GM21447 (cell line): Measurements from ENCODE around the gene ELMO3.
A peak's percentile ranks its signal among the peaks of the same experiment; 100 is the strongest.

Experiments
- ATAC-seq: cut with Tn5 transposase; IDR thresholded peaks from one replicate; pipeline ENCODE4 v1.9.1; 2021; ENCODE audit not compliant: unreplicated experiment

ELMO3 gene

DNA sequence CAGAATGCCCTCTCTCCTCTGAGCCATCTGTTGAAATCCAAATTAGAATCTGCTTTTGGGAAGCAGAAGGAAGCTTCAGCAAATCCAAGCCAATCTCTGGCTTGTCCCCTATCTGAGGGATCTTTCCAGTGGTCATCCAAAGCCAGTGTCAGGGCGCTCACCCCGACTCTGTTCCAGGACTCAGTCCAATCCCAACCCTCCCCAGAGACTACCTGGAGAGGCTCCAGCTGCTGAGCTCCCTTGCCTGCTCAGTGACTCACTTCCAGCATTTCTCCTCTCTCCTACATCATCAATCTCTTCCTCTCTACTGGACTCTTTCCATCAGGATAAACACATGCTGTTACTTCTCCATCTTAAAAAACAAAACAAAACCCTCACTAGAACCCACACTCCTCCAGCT is 17.6 kb upstream of the ELMO3 start:
- ATAC-seq = no peak

DNA sequence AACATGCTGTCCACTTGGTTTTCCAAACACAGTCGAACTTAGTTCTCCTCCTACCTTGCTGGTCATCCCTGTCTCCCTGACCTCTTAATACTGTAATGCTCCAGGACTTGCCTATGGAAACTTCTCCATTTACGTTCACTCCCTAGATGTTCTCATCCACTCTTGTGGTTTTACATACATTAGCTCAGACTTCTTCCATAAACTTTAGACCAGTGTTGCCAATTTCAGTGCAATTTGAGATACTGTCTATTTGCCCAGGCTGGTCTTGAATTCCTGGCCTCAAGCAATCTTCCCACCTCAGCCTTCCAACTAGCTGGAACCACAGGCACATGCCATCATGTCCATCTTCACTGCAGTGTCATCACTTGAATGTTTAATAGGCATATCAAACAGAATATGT is 16.6 kb upstream of the ELMO3 start:
- no peak for ATAC-seq

DNA sequence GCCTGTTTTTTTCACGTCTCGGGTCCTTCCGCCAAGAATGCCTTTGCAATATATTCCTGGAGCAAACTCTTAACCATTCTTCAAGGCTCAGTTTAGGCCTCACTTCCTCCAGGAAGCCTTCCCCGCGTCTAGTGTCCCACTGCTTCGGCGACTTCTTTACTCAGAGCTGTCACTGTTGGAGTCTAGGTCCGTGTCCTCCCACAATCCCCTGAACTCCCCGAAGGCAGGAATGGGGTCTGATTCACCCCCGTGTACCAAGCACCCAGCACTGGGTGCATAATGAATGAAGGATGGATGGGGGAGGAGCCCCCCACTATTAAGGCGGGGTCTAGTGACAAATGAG is 15.7 kb upstream of the ELMO3 start:
- ATAC-seq = no peak

DNA sequence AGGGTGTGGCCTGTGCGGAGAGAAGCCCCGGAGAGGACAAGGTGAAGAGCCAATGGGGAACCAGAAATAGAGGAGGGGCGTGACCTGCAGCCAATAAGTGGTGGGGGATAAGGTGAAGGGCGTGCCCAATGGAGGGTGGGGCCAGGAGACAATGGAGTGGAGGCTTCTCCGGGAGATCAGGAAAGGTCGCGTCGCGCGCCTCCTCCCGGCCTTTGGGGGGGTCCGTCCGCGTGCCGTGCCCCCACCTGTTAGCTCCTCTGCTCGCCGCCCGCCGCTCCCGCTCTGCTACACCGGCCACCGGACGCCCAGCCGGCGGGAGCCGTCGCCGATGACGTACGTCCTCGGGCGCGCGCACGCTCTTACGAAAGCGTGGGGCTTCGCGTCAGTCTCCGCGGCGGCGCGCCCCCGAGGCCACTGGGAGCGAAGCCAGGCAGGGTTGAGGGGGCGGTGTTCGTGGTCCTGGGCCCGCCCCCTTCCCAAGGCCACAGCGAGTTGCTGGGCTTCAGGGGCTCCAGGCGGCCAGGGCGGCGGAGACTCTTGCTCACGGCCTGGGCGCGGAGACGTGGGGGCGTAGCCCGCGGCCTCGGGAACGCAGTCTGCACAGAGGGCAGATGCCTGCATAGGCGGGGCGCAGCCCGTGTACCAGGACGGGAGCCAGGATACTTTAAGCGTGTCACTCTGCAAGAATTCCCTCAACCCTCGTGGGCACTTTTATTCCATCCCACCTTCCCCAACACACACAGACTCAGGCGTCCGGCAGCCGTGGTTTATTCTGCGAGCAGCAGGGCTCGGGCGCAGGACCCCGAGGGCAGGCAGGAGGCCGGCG is 15.1 kb upstream of the ELMO3 start, which contains the start of gene MATCAP1:
TSS of gene MATCAP1 (minus strand) at position 337 of the 826 bp plus-strand sequence. CDS start 3,353 bp downstream, outside the sequence.
- peak; percentile 97 for ATAC-seq

DNA sequence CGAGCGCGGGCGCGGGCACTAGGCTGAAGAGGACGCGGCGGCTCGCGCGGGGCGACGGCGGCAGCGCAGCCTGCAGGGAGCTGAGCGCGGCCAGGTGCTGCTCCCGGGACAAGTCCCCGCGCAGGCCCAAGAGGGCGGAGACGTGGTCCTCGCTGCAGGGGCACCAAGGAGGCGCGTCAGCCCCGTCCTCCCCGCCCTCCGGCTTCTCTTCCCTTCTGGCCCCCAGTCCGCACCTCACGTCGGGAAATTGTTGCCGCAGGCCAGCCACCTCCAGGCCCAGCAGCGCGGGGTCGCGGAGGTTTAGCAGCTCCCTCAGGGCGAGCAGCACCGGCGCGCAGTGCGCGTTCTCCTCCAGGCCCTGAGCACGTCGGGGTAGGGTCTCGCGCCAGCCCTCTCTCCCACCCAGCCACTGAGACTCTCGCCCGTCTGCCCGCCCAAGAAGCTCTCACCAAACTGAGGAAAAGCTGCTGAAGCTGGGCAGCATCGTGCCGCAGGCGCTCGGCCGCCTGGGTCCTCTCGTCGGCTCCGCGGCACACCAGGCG is 14.4 kb upstream of the ELMO3 start:
- ATAC-seq = no peak

DNA sequence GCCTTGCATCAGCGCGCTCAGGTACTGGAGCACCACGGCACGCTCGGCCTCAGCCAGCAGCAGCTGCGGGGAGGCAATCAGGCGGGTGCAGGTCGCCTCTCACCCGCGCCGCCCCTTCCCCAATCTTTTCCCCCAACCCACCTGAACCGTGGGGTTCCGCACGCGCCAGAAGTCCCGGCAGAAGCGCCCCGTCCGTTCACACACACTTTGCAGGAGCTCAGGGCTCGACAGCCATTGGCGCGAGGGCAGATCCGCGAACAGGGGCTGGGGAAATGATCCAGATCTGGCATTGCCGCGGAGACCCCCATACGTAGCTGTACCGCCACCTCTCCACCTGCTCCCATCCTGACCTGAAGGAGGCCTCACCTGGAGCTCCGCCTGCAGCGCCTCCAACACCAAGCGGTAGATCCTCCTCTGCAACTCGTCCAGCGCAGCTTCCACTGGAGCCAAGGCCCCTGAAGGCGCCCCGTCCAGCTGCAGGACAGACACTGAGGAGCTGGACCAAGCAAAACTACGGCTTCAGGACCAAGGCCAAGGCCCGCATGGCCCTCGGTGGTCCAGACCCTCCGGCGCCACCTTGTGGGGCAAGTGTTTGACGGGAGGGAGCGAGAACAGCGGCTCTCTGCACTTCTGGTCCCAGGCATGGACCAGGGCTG is 13.8 kb upstream of the ELMO3 start:
- ATAC-seq = no peak

GRCh38 chr16:67185651-67186134 is 13.2 kb upstream of the ELMO3 start:
- no peak for ATAC-seq

DNA sequence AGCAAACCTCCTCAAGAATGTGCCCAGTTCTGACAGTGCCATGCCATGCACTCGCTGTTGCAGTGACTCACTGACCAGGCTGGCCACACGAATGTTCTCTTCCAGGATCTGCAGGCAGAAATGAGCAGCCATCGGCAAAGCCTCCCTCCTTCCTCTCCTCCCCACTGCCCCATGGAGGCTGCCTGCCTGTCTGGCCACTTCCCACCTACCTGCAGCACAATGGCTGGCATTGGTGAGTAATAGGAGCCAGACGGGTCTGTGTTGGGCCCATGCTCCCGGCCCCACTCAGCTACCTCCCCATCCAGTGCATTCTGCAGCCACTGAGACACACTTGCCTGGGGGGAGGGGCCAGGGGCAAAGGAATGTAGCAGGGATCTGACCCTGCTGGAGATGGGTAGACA is 12.4 kb upstream of the ELMO3 start:
- no peak for ATAC-seq

DNA sequence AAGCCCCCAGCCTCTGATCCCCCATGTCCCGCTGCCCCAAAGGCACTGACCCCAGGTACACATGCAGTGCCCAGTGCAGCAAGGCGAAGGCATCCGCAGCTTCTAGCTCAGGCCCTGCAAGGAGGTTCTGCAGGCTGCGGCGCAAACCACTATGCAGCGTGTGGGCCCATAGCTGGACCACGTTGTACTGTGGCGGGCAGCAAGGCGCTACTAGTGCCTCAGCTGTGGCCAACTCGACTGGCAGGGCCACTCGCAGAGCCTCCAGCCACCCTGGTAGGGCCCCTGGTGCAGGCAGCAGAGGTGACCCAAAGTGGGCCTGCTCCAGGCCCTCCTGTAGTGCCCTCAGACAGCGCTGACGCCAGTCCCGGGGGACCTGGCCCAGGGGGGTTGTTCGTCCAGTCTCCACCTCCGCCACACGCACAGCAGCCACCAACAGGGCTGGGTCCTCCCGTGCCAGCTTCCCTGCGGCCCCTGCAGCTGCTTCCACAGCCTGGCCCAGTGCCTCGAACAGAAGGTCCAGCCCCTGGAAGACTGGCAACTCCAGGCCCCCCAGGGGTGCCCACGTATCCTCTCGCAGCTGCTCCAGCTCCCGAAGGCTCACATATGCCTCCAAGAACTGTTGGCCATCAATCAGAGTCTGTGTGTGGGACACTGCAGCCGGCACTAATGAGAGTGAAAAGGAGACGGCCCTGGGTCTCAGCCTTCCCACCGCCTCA is 11.6 kb upstream of the ELMO3 start:
- no peak for ATAC-seq

DNA sequence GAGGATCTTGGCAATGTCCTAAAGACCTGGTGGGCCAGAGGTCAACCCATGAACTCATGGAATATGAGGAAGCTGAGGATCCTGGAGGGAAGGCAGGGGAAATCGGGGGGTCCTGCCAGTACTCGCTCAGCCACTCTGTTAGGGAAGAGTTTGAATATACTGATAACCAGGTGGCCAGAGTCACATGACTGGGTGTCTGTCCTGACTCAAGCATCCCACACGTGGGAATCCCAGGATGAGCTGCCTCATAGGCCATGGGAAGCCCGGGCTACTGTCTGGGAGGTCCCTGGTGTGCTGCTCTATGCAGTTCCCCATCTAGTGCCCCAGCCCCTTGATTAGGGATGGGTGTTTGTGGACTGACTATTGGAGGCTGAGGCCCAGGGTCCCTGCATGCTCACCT is 10.6 kb upstream of the ELMO3 start:
- ATAC-seq = no peak

DNA sequence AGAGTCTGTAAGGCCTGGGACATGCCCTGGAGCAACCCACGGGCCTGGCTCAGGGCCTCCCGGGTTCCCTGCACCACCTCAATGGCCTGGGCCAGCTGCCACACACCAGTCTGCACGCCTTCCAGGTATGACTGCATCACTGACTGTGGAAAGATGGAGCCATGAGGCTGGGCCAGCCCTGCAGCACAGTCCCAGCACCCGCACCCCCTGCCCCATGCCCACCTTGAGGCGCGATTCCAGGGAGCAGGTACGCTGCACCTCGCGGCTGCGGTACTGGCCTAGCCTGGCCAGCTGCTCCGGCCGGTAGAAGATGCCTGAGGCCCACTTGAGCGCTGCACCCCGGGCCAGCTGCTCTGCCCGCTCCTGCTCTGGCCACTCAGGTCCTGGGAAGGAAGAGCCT is 10.1 kb upstream of the ELMO3 start:
- ATAC-seq = no peak

- ATAC-seq = no peak
Measured at GRCh38 chr16:67190041-67190440, 8.9 kb upstream of the ELMO3 start, which contains the start of gene EXOC3L1. TSS of gene EXOC3L1 (minus strand) at chr16:67190136. CDS start at chr16:67189676, 460 bp downstream.

GRCh38 chr16:67190448-67191399 is 8.2 kb upstream of the ELMO3 start:
- ATAC-seq = no peak

- ATAC-seq = no peak
Measured at GRCh38 chr16:67191411-67191994, 7.4 kb upstream of the ELMO3 start.

- ATAC-seq = peak; percentile 85
Measured at GRCh38 chr16:67191995-67192681, 6.8 kb upstream of the ELMO3 start, which contains the start of gene E2F4. TSS of gene E2F4 (plus strand) at chr16:67192155. CDS start at chr16:67192228, 73 bp downstream.

DNA sequence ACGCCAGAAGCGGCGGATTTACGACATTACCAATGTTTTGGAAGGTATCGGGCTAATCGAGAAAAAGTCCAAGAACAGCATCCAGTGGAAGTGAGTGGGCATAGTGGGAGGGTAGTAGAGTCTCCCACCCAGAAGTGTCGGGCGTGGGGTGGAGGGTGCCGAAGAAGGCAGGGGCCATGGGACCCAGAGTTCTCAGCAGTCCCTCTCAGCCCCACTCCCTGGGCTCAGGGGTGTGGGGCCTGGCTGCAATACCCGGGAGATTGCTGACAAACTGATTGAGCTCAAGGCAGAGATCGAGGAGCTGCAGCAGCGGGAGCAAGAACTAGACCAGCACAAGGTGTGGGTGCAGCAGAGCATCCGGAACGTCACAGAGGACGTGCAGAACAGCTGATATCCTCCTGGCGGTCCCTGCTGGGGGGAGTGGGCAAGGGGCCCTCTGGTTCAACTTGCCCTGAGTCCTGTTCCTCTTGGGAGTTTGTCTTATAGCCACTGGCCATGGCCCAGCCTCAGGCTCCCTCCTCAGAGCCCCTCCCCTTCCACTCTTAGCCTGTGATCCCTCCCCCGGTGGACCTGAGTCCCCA is 6.1 kb upstream of the ELMO3 start:
- ATAC-seq = no peak

DNA sequence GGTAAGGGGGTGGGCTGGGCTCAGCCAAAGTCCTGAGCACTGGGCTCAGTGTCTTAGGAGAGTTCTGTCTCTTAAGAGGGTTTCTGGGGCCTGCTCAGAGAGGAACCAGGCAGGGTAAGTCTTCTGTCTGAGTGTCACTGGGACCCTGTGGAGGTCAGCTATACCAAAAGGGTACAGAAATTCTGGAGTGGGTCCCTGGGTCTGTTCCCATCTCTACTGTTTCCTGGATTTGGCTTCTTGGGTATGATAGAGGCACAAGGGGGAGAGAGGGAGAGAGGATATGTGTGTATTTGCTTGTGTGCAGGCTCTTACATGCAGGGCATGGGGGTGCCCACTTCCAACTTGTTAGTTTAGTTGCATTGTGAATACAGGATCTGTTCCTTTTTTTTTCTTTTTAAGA is 5.4 kb upstream of the ELMO3 start:
- ATAC-seq = no peak

GRCh38 chr16:67194260-67194659 is 4.7 kb upstream of the ELMO3 start:
- no peak for ATAC-seq

DNA sequence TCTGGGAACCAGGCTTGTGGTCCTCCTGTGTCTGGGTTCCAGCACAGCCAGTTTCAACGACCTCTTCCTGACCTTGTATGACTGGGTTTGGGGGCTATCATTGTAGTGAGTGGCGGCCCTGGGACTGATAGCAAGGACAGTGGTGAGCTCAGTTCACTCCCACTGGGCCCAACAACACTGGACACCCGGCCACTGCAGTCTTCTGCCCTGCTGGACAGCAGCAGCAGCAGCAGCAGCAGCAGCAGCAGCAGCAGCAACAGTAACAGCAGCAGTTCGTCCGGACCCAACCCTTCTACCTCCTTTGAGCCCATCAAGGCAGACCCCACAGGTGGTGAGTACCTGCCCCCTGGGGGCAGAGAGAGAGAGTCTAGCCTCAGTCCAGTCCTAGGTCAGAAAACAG is 3.3 kb upstream of the ELMO3 start:
- no peak for ATAC-seq
